Measurements from ENCODE around the gene MRAP2. TPM values are rescaled to one million over a fixed set of nuclear protein-coding genes. Genes with fewer than 3 reads are reported as not detected.

MRAP2 gene
- total RNA-seq, 2 experiments from 2014 or later: not detected

DNA sequence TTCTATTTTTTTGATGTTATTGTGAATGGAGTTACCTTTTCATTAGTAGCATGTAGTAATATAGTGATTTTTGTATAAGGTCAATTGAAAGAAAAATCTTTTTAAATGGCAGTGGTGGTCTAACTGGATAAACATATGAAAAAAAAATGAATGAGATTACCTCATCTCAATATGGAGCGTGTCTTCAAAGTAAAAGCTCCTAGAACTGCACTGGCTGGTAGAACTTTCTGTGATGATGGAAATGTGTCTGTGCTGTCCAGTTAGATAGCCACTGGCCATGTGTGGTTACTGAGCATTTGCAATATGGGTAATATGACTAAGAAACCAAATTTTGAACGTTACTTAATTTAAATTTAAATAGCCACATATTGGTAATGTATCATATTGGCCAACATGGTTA lies 44.1 kb downstream of the MRAP2 start:
- Histone ChIP-seq H3K4me2 (ENCODE audit: low read length) (no peak overlapping the region), H3K79me2 (ENCODE audit: insufficient read depth, low read depth, low read length) (no peaks in the 10 kb centered on the region), H3K4me1 (ENCODE audit: insufficient read depth, low read length, poor library complexity, severe bottlenecking) (no peaks in the 10 kb centered on the region), H4K20me1 (ENCODE audit: insufficient read depth, low read length) (no peaks in the 10 kb centered on the region), H3K9me2 (ENCODE audit: insufficient read depth, low read length) (no peaks in the 10 kb centered on the region), H3K27ac (ENCODE audit: low read depth, low read length, poor library complexity, severe bottlenecking) (no peak overlapping the region), H3K9me3 (ENCODE audit: low read length) (no peaks in the 10 kb centered on the region), H3K4me3 (ENCODE audit: low read depth, low read length, poor library complexity, severe bottlenecking) (no peak overlapping the region), H3K36me3 (ENCODE audit: insufficient read depth, low read length) (no peaks in the 10 kb centered on the region), H2AFZ (ENCODE audit: low read length) (no peak overlapping the region)
- intact Hi-C loops (cut with micrococcal nuclease; ENCODE audit: unreplicated experiment): no loop called here
- ChIA-PET CTCF (ENCODE audit: unreplicated experiment) (no interaction called here), POLR2A (interaction anchor here (0.5 to 0.6 kb wide), 2 partner anchors 90 to 306 kb away, joined by 3 read pairs; no protein-coding TSS in a partner anchor)
- DNase-seq (ENCODE audit: low spot score): no peak
- no TSS peak for BruUV-seq (replicated peaks)
- TF ChIP-seq CTCF (conservative IDR thresholded peaks at IDR 0.05; ENCODE audit: low read length) (no peak), EZH2phosphoT487 (IDR thresholded peaks at IDR 0.05; ENCODE audit: borderline replicate concordance, low read depth, low read length) (no peak)

GRCh38 chr6:84078335-84078734 lies 44.8 kb downstream of the MRAP2 start:
- no peak overlapping the region for H3K4me3 ChIP-seq (ENCODE audit: low read depth, low read length, poor library complexity, severe bottlenecking)
- H3K79me2 ChIP-seq (ENCODE audit: insufficient read depth, low read depth, low read length): no peaks in the 10 kb centered on the region
- no peaks in the 10 kb centered on the region for H3K9me2 ChIP-seq (ENCODE audit: insufficient read depth, low read length)
- H3K9me3 ChIP-seq (ENCODE audit: low read length): no peaks in the 10 kb centered on the region
- H2AFZ ChIP-seq (ENCODE audit: low read length): no peak overlapping the region
- H3K4me2 ChIP-seq (ENCODE audit: low read length): no peak overlapping the region
- H4K20me1 ChIP-seq (ENCODE audit: insufficient read depth, low read length): no peaks in the 10 kb centered on the region
- TF ChIP-seq EZH2phosphoT487 (IDR thresholded peaks at IDR 0.05; ENCODE audit: borderline replicate concordance, low read depth, low read length) (no peak), CTCF (conservative IDR thresholded peaks at IDR 0.05; ENCODE audit: low read length) (no peak)
- BruUV-seq (replicated peaks): no TSS peak
- intact Hi-C loops (cut with micrococcal nuclease; ENCODE audit: unreplicated experiment): no loop called here
- H3K36me3 ChIP-seq (ENCODE audit: insufficient read depth, low read length): no peaks in the 10 kb centered on the region
- ChIA-PET CTCF (ENCODE audit: unreplicated experiment) (no interaction called here), POLR2A (interaction anchor here (0.5 to 0.9 kb wide), 4 partner anchors 90 to 478 kb away, joined by 3 read pairs; no protein-coding TSS in a partner anchor)
- no peak for DNase-seq (ENCODE audit: low spot score)
- no peaks in the 10 kb centered on the region for H3K4me1 ChIP-seq (ENCODE audit: insufficient read depth, low read length, poor library complexity, severe bottlenecking)
- H3K27ac ChIP-seq (ENCODE audit: low read depth, low read length, poor library complexity, severe bottlenecking): no peak overlapping the region

- H3K79me2 ChIP-seq (ENCODE audit: insufficient read depth, low read depth, low read length): no peaks in the 10 kb centered on the region
- no peaks in the 10 kb centered on the region for H3K4me1 ChIP-seq (ENCODE audit: insufficient read depth, low read length, poor library complexity, severe bottlenecking)
- CTCF ChIA-PET (ENCODE audit: unreplicated experiment): no interaction called here
- no peaks in the 10 kb centered on the region for H3K36me3 ChIP-seq (ENCODE audit: insufficient read depth, low read length)
- no peak overlapping the region for H3K4me3 ChIP-seq (ENCODE audit: low read depth, low read length, poor library complexity, severe bottlenecking)
- H3K9me3 ChIP-seq (ENCODE audit: low read length): no peaks in the 10 kb centered on the region
- POLR2A ChIA-PET: no interaction called here
- TF ChIP-seq EZH2phosphoT487 (IDR thresholded peaks at IDR 0.05; ENCODE audit: borderline replicate concordance, low read depth, low read length) (no peak), CTCF (conservative IDR thresholded peaks at IDR 0.05; ENCODE audit: low read length) (no peak)
- H2AFZ ChIP-seq (ENCODE audit: low read length): no peak overlapping the region
- H4K20me1 ChIP-seq (ENCODE audit: insufficient read depth, low read length): no peaks in the 10 kb centered on the region
- H3K4me2 ChIP-seq (ENCODE audit: low read length): no peak overlapping the region
- DNase-seq (ENCODE audit: low spot score): no peak
- no peaks in the 10 kb centered on the region for H3K9me2 ChIP-seq (ENCODE audit: insufficient read depth, low read length)
- H3K27ac ChIP-seq (ENCODE audit: low read depth, low read length, poor library complexity, severe bottlenecking): no peak overlapping the region
- BruUV-seq (replicated peaks): no TSS peak
- intact Hi-C loops (cut with micrococcal nuclease; ENCODE audit: unreplicated experiment): no loop called here
Measured at GRCh38 chr6:84081222-84081621, 47.6 kb downstream of the MRAP2 start.

Measured in OCI-LY7 (cell line).